ENCODE data around the gene GLG1.
"Not testable (repeated sequence)": the region's sequence is repeated elsewhere in the genome, so short reads cannot be mapped to it uniquely, and the experiment has no call there.

GRCh38 chr16:74540663-74541062 lies 66.3 kb downstream of the GLG1 start:
- TF ChIP-seq POLR2A (IDR thresholded peaks at IDR 0.05; ENCODE audit: low read length); GATA1 (IDR thresholded peaks at IDR 0.05; ENCODE audit: low read depth, low read length): not testable (repeated sequence)
